Measurements from ENCODE around the gene TMC6. TPM values are rescaled to one million over a fixed set of nuclear protein-coding genes. Genes with fewer than 3 reads are reported as not detected.
A peak's percentile ranks its signal among the peaks of the same experiment; 100 is the strongest.

TMC6 gene
- total RNA-seq, 1 donor from 2014 or later, result 251 TPM

DNA sequence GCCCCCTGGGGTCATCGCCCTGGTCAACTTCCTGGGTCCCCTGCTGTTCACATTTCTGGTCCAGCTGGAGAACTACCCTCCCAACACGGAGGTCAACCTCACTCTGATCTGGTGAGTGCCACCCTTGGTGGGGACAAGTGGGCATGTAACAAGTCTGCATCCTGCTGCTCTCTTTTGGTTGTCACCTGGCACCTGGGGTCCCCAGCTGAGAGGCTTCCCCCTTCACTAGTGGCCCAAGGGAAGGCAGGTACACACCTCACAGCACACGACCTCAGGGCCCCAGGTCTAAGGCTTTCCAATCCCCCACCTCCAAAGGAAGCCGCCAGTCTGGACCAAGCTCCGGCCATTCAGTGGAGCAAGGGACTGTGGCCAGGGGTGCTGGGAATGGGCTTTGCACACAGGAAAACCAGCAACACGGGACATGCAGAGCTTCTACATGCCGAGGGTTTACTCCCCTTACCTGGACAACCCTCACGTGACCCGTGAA, 6.4 kb upstream of the TMC6 start:
- no peak overlapping the region for H3K27ac Mint-ChIP-seq
- no peak overlapping the region for H3K4me3 Mint-ChIP-seq
- peaks cover 72% of the 10 kb centered on the region for H3K4me1 Mint-ChIP-seq
- no peak for DNase-seq
- intact Hi-C loops (cut with micrococcal nuclease), result loop anchor here (1.0 to 5.0 kb wide), 5 partner anchors 23 to 1702 kb away; partner anchors contain the start of genes CBX4 and SYNGR2
- H3K9me3 Mint-ChIP-seq, result no peaks in the 10 kb centered on the region
- H3K27me3 Mint-ChIP-seq, result no peaks in the 10 kb centered on the region
- H3K36me3 Mint-ChIP-seq (ENCODE audit: low read depth), result peaks cover 71% of the 10 kb centered on the region

DNA sequence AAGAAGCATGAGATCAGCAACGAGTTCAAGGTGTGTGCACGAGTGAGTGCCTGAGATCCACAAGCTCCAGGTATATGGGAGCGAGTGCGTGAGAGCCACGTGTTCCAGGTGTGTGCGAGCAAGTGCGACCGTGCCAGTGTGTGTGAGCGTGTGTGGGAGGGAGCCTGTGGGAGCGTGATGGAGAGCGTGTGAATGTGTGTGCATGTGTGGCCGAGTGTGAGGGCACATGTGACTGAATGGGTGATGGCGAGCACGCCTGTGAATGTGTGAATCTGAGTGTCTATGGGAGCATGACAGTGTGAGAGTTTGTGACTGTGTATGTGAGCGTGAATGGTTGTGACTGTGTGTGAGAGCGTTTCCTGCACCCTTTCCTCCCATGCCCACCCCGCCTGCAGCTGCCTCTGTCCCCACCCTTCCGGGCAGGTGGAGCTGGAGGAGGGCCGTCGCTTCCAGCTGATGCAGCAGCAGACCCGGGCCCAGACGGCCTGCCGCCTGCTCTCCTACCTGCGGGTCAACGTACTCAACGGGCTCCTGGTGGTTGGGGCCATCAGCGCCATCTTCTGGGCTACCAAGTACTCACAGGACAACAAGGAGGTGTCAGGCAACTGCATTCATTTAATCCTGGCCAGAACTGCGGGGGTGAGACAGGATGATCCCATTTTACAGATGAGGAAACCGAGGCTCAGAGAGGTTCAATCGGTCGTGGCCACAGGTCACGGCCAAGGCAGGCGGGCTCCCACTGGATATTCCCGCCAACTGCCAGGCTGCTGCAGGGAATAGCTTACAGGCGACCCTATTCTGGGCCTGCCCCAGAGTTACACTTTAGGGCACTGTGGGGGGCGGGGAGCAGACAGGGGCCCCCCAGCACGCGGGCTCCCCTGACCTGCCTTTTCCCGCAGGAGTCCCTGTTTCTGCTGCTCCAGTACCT, 5.7 kb upstream of the TMC6 start:
- Mint-ChIP-seq H3K27me3 (no peaks in the 10 kb centered on the region), H3K27ac (peak overlapping the region; percentile 67)

DNA sequence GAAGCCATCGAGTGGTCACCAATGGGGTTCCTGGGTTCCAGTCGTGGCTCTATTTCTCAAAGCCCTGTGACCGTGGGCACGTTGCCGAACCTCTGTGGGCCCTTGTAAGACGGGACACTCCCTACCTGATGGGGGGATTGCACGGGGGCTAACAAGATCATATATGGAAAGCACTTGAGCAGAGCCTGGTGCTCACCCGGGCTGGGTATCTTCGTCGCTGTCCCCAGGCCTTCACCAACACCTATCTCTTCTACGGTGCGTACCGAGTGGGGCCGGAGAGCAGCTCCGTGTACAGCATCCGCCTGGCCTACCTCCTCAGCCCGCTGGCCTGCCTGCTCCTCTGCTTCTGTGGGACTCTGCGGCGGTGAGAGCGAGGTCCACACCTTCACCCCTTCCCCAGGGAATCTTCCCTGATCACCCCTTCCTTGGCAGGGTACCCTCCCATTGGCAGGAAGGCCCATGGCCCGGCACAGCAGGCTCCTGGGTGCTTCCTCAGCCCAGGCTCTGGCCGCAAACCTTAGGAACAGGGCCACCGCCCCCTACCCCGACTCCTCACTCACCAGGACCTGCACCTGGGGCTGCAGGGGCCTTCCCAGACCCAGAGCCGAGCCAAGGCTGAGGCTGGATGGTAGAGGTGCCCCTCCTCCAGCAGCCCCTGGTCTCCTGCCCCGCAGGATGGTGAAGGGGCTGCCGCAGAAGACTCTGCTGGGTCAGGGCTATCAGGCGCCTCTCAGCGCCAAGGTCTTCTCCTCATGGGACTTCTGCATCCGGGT, 4.8 kb upstream of the TMC6 start:
- Mint-ChIP-seq H3K4me1 (peaks cover 72% of the 10 kb centered on the region), H3K36me3 (ENCODE audit: low read depth) (peaks cover 65% of the 10 kb centered on the region)

More for the DNA sequence above, 5.7 kb upstream of the TMC6 start:
- no peaks in the 10 kb centered on the region for H3K9me3 Mint-ChIP-seq
- intact Hi-C loops (cut with micrococcal nuclease), result loop anchor here (1.0 to 5.0 kb wide), 5 partner anchors 22 to 1703 kb away; partner anchors contain the start of genes CBX4 and SYNGR2
- DNase-seq, result peak; percentile 94
- peak overlapping the region; percentile 83 for H3K4me3 Mint-ChIP-seq
- peaks cover 75% of the 10 kb centered on the region for H3K4me1 Mint-ChIP-seq
- peaks cover 70% of the 10 kb centered on the region for H3K36me3 Mint-ChIP-seq (ENCODE audit: low read depth)

DNA sequence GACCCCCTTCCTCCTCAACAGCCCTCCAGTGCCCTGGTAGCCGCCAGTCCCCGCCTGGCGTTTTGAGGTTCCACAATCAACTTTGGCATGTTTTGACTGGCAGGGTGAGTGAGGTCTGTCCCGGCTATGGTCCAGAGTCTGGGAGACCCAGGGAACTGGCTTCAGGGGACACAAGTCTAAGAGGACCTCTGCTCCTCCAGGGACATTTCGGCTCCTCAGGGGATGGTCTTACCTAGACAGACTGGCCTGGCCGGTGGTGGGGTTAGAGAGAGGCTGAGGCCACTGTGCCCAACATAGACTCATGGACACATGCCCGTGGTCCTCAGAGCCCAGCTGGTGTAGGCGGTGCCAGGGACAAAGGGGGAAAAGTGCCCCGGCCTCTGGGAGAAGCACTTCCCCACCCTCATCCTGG, 4.2 kb upstream of the TMC6 start:
- H3K27ac Mint-ChIP-seq, result peak overlapping the region; percentile 67
- H3K9me3 Mint-ChIP-seq, result no peaks in the 10 kb centered on the region
- no peak for DNase-seq
- peaks cover 66% of the 10 kb centered on the region for H3K4me1 Mint-ChIP-seq
- peaks cover 62% of the 10 kb centered on the region for H3K36me3 Mint-ChIP-seq (ENCODE audit: low read depth)
- no peaks in the 10 kb centered on the region for H3K27me3 Mint-ChIP-seq
- H3K4me3 Mint-ChIP-seq, result peak overlapping the region; percentile 83
- intact Hi-C loops (cut with micrococcal nuclease), result loop anchor here (1.0 to 5.0 kb wide), 4 partner anchors 11 to 1705 kb away; partner anchors contain the start of genes CBX4 and SYNGR2

More for the DNA sequence above, 4.8 kb upstream of the TMC6 start:
- peak overlapping the region; percentile 83 for H3K4me3 Mint-ChIP-seq
- peak; percentile 70 for DNase-seq
- H3K27ac Mint-ChIP-seq, result peak overlapping the region; percentile 67
- no peaks in the 10 kb centered on the region for H3K27me3 Mint-ChIP-seq
- H3K9me3 Mint-ChIP-seq, result no peaks in the 10 kb centered on the region
- intact Hi-C loops (cut with micrococcal nuclease), result loop anchor here (5.0 kb wide), 3 partner anchors 34 to 1704 kb away; partner anchors contain the start of genes CBX4 and SYNGR2

DNA sequence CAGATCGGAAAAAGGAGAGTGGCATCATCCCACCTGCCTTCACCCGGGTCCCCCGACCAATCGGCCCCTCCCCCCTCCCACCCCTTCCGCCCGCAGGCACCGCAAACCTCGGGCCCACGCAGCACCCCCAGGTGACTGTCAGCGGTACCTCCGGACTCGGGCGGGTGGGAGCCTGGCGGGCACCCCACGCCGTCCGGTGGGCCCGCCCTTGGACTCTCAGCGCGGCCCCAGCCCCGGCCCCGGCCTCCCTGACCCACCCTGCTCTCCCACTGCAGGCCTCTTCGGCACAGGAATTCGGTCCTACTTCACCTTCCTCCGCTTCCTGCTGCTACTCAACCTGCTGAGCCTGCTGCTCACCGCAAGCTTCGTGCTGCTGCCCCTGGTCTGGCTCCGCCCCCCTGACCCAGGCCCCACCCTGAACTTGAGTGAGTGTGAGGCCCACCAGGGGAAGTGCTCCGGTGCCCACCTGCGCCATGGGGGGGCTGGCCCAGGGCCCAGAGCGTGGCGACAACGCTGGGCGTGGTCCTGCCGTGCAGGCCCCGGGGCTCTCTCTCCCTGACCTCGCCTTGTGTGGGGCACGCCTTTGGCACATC, 3.6 kb upstream of the TMC6 start:
- no peaks in the 10 kb centered on the region for H3K9me3 Mint-ChIP-seq
- H3K27me3 Mint-ChIP-seq, result no peaks in the 10 kb centered on the region
- intact Hi-C loops (cut with micrococcal nuclease), result loop anchor here (1.0 to 5.0 kb wide), 4 partner anchors 11 to 1705 kb away; partner anchors contain the start of genes CBX4 and SYNGR2
- peak overlapping the region; percentile 67 for H3K27ac Mint-ChIP-seq
- H3K36me3 Mint-ChIP-seq (ENCODE audit: low read depth), result peaks cover 59% of the 10 kb centered on the region
- peaks cover 62% of the 10 kb centered on the region for H3K4me1 Mint-ChIP-seq
- DNase-seq, result peak; percentile 91
- H3K4me3 Mint-ChIP-seq, result peak overlapping the region; percentile 83

DNA sequence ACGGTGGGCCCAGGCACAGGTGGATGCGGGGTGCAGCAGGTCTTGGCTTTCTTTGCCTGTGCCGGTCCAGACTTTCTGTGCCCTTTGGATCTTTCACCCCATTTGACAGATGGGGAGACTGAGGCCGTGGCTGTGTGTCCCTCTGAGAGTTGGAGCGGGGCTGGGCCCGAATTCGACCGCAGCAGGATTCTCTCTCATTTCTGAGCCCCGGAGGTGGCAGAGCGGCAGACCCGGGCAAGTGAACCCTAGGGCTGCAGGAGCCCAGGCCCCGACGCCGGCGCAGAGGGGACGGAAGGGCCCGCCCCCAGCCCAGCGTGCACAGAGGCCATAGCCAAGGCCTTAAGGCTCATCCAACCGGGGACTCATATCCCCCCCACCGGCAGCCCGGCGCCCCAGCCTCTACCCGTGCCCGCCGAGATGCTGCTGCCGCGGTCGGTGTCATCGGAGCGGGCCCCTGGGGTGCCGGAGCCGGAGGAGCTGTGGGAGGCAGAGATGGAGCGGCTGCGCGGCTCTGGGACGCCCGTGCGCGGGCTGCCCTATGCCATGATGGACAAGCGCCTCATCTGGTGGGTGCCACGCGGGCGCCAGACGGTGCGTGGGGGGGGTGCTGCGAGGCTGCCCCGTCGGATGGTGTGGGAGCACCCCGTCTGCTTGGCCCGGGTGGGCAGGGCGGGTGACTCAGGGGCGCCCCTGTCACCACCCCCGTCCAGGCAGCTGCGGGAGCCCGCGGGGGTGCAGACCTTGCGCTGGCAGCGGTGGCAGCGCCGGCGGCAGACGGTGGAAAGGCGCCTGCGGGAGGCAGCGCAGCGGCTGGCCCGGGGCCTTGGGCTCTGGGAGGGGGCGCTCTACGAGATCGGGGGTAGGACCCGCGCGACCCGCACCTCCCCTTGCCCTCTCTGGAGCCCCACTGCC, 2.9 kb upstream of the TMC6 start:
- Mint-ChIP-seq H3K4me1 (peaks cover 60% of the 10 kb centered on the region), H3K36me3 (ENCODE audit: low read depth) (peaks cover 56% of the 10 kb centered on the region)
- intact Hi-C loops (cut with micrococcal nuclease), result loop anchor here (1.0 to 5.0 kb wide), 5 partner anchors 10 to 1706 kb away; partner anchors contain the start of genes CBX4, SYNGR2 and TNRC6C

DNA sequence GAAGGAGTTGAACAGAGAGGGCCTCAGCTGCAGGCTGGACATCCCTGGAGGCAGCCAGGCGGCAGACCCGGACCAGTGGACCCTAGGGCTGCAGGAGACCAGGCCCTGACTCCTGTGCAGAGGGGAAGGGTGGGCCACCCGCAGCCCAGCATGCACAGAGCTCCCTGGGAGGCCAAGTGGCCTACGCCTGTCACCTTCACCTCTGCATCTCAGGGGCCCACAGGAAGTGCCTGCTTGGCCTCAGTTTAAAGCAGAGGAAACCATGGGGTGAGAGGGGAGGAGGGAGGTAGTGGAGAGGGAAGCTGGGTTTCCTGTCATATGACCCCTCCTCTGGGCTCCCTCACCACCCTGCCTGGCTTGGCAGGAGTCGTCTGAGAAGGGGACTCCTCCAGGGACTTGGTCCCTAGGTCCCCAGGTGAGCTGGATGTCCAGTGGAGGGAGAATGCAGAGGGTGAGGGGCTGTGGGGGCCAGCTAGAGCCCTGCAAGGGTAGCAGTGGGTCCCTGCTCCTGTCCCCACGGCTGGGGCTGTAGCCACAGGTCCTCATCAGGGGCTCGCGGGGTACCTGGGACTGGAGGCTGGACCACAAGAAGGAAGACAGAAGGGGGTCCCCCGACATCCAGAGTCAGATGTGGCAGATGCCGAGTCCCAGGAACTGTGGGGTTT, 2.0 kb upstream of the TMC6 start, which contains the start of gene TMC8:
TMC8 (plus strand) TSS at position 335 of the 665 bp plus-strand sequence. CDS start 818 bp downstream, outside the sequence.
- H3K27ac Mint-ChIP-seq, result peak within 1 kb of the TSS; percentile 97
- peak within 1 kb of the TSS; percentile 99 for H3K4me3 Mint-ChIP-seq
- H3K4me1 Mint-ChIP-seq, result peaks cover 55% of the 10 kb centered on the region
- H3K9me3 Mint-ChIP-seq, result no peaks in the 10 kb centered on the region
- peaks cover 50% of the 10 kb centered on the region for H3K36me3 Mint-ChIP-seq (ENCODE audit: low read depth)
- peak; percentile 95 for DNase-seq
- intact Hi-C loops (cut with micrococcal nuclease), result loop anchor here (1.0 to 5.0 kb wide), 5 partner anchors 10 to 1707 kb away; partner anchors contain the start of genes CBX4, SYNGR2 and TNRC6C
- no peaks in the 10 kb centered on the region for H3K27me3 Mint-ChIP-seq

More for the DNA sequence above, 2.9 kb upstream of the TMC6 start:
- Mint-ChIP-seq H3K4me3 (peak overlapping the region; percentile 99), H3K9me3 (no peaks in the 10 kb centered on the region), H3K27ac (peak overlapping the region; percentile 97), H3K27me3 (no peaks in the 10 kb centered on the region)
- peak; percentile 85 for DNase-seq

DNA sequence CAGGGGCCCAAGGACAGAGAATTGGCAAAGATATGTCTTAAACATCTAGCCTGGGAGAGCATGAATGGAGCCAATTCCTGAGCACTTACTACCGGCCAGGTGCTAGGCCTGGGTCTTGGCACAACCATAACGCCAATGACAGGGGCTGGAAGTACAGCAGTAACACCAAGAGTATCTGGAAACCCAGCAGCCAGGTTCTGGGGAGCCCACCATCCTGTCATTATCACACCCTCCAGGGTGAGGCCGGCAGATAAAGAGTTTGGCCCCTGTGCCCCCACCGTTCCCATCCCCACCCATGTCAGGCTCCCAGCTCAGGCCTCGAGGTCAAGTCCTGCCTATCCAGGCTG, 1.5 kb upstream of the TMC6 start:
- Mint-ChIP-seq H3K36me3 (ENCODE audit: low read depth) (peaks cover 48% of the 10 kb centered on the region), H3K4me1 (peaks cover 52% of the 10 kb centered on the region), H3K27ac (peak overlapping the region; percentile 97), H3K27me3 (no peaks in the 10 kb centered on the region), H3K4me3 (peak overlapping the region; percentile 99), H3K9me3 (no peaks in the 10 kb centered on the region)
- DNase-seq, result no peak
- intact Hi-C loops (cut with micrococcal nuclease), result loop anchor here (1.0 to 5.0 kb wide), 5 partner anchors 10 to 1707 kb away; partner anchors contain the start of genes CBX4, SYNGR2 and TNRC6C

DNA sequence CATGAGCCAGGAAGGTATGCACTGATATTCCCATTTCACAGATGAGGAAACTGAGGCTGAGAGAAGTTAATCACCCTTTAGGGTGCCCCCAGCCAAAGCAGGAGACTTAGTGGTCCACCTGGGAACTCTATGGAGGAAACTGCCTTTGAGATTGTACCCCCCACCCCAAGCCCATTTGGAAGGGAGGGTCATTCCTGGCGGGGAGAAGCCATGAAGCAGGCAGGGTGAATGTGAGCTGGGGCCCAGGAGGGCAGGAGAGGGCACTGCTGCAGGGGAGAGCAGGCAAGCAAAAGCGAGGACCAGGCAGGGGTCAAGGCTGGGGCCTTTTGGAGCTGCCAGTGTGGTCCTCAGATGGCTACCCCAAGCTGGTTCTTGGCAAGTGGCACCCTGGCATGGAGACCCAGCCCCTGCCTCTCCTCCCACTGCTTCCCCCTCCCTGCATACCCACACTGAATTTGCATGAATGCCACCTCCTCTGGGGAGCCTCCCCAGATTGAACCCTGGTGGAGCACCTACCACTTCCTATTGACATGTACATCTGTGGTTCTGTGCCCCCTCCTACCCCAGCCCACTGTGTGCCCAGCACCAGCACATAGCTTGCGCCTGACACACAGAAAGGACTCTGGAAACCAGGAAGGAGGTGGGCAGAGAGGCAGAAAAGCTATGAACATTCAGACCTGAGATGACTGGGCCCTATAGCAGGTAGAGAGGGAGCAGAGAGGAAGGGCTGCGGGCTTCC, 965 bp upstream of the TMC6 start:
- peak; percentile 84 for DNase-seq
- H3K36me3 Mint-ChIP-seq (ENCODE audit: low read depth), result peaks cover 46% of the 10 kb centered on the region
- intact Hi-C loops (cut with micrococcal nuclease), result loop anchor here (1.0 to 5.0 kb wide), 6 partner anchors 11 to 1708 kb away; partner anchors contain the start of genes CBX4, SYNGR2 and TNRC6C
- H3K9me3 Mint-ChIP-seq, result no peaks in the 10 kb centered on the region
- H3K4me3 Mint-ChIP-seq, result peak overlapping the region; percentile 99
- H3K27ac Mint-ChIP-seq, result peak overlapping the region; percentile 97
- H3K27me3 Mint-ChIP-seq, result no peaks in the 10 kb centered on the region
- H3K4me1 Mint-ChIP-seq, result peaks cover 52% of the 10 kb centered on the region

DNA sequence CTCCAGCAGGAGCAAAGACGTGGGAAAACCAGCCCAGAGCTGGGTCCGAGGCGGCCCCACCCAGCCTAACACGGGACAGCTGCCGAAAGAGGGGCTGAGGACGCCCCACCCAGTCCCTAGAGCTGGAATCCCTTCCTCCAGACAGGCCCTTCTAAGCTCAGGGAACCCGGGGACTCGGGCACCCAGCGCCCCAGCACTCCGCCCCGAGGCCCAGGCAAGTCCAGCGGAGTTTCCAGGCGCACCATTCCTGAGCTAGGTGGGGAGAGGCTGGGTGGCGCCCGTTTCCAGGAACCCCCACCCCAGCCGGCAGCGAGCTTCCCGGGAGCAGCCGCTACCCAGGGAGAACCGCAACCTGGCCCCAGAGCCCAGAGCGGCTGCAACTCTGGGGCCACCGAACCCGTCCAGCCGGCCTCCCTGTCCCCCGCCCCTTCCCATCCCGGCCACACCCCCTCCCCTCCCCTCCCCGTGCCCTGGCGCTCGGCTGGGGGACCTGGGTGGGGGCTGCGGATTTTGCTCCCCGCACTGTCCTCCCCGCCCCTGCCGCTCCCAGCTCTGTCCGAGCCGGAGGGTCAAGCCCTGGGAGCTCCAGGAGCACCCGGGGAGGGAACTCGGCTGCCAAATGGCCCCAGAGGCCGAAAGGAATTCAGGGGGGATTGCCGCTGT, 536 bp downstream of the TMC6 start:
- no peaks in the 10 kb centered on the region for H3K9me3 Mint-ChIP-seq
- H3K36me3 Mint-ChIP-seq (ENCODE audit: low read depth), result peaks cover 46% of the 10 kb centered on the region
- peaks cover 53% of the 10 kb centered on the region for H3K4me1 Mint-ChIP-seq
- no peaks in the 10 kb centered on the region for H3K27me3 Mint-ChIP-seq
- intact Hi-C loops (cut with micrococcal nuclease), result loop anchor here (5.0 kb wide), 1 partner anchor 229 kb away; no protein-coding TSS in a partner anchor
- peak overlapping the region; percentile 88 for H3K27ac Mint-ChIP-seq
- peak; percentile 74 for DNase-seq
- H3K4me3 Mint-ChIP-seq, result peak overlapping the region; percentile 91
